ENCODE results near the gene ATP6V1C2. TPM values are rescaled to one million over a fixed set of nuclear protein-coding genes. Genes with fewer than 3 reads are reported as not detected.
A peak's percentile ranks its signal among the peaks of the same experiment; 100 is the strongest.

ATP6V1C2 gene
- polyA plus RNA-seq, 3 donors: 0.03 TPM; not detected in 2

DNA sequence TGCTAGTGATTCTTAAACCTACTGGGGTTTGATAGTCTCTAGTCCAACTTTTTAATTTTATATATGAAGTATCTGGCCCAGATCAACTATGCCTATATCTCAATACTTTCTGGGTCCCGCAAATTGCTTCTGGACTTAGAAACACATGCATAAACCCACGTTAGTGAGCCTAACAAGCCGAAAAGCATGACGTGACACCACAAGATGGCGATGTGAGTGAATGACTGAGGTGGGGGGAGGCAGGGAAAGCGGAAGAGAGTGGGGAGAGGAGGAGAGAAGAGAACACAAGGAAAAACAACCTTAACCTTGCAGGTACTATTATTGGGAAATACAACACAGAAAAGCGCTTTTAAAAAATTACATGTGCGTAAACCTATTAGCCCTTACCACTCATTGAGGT lies 77.4 kb downstream of the ATP6V1C2 start:
- Histone ChIP-seq H3K4me2 (replicated peaks; ENCODE audit: extremely low read depth, low read length, poor library complexity, severe bottlenecking) (no peak overlapping the region), H3K27me3 (ENCODE audit: control insufficient read depth in 2 of 2, insufficient read depth in 2 of 2, low read length in 2 of 2) (no peaks in the 10 kb centered on the region), H3K79me2 (ENCODE audit: insufficient read depth, low read length) (peaks cover 77% of the 10 kb centered on the region), H2AFZ (ENCODE audit: insufficient read depth, low read depth, low read length, poor library complexity, severe bottlenecking) (no peak overlapping the region), H3K4me1 (ENCODE audit: control insufficient read depth in 1 of 2, insufficient read depth in 2 of 2, low read length in 2 of 2) (no peaks in the 10 kb centered on the region), H3K36me3 (replicated peaks in 1 of 2; ENCODE audit: control insufficient read depth in 1 of 2, insufficient read depth in 2 of 2, low read length in 2 of 2) (peaks cover 46 to 91% of the 10 kb centered on the region in 2 donors), H4K20me1 (ENCODE audit: insufficient read depth, low read length) (peaks cover 73% of the 10 kb centered on the region), H3K9me3 (replicated peaks in 1 of 2; ENCODE audit: control insufficient read depth in 1 of 2, insufficient read depth in 1 of 2, low read length in 2 of 2) (no peaks in the 10 kb centered on the region), H3K9ac (ENCODE audit: insufficient read depth, low read length, poor library complexity, severe bottlenecking) (no peak overlapping the region), H3K27ac (ENCODE audit: low read depth in 1 of 2, low read length in 2 of 2) (no peak overlapping the region), H3K4me3 (replicated peaks in 1 of 3; ENCODE audit: low read depth in 2 of 3, low read length in 3 of 3) (no peak overlapping the region)
- peaks cover 2% of the 10 kb centered on the region for H3K4me1 Mint-ChIP-seq
- DNase-seq: no peak
- WGBS (ENCODE audit: insufficient coverage): 62% methylated on average over 3 of the region's 8 CpGs
- intact Hi-C loops (cut with micrococcal nuclease): no loop called here
- H3K36me3 Mint-ChIP-seq: peaks cover 60 to 80% of the 10 kb centered on the region in 2 donors
- H3K4me3 Mint-ChIP-seq: no peak overlapping the region
- H3K27ac Mint-ChIP-seq: peak overlapping the region in 1 of 7 donors; percentile 69
- TF ChIP-seq, protein P1, sequence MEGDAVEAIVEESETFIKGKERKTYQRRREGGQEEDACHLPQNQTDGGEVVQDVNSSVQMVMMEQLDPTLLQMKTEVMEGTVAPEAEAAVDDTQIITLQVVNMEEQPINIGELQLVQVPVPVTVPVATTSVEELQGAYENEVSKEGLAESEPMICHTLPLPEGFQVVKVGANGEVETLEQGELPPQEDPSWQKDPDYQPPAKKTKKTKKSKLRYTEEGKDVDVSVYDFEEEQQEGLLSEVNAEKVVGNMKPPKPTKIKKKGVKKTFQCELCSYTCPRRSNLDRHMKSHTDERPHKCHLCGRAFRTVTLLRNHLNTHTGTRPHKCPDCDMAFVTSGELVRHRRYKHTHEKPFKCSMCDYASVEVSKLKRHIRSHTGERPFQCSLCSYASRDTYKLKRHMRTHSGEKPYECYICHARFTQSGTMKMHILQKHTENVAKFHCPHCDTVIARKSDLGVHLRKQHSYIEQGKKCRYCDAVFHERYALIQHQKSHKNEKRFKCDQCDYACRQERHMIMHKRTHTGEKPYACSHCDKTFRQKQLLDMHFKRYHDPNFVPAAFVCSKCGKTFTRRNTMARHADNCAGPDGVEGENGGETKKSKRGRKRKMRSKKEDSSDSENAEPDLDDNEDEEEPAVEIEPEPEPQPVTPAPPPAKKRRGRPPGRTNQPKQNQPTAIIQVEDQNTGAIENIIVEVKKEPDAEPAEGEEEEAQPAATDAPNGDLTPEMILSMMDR (IDR thresholded peaks at IDR 0.05): no peak
- no peaks in the 10 kb centered on the region for H3K27me3 Mint-ChIP-seq (ENCODE audit: low read depth in 3 of 3)
- H3K9me3 Mint-ChIP-seq: no peaks in the 10 kb centered on the region

GRCh38 chr2:10800163-10800562 lies 78.7 kb downstream of the ATP6V1C2 start:
- 96% methylated on average over 3 of the region's 4 CpGs for WGBS (ENCODE audit: insufficient coverage)
- intact Hi-C loops (cut with micrococcal nuclease): no loop called here
- Histone ChIP-seq H3K9ac (ENCODE audit: insufficient read depth, low read length, poor library complexity, severe bottlenecking) (no peak overlapping the region), H3K79me2 (ENCODE audit: insufficient read depth, low read length) (peaks cover 81% of the 10 kb centered on the region), H2AFZ (ENCODE audit: insufficient read depth, low read depth, low read length, poor library complexity, severe bottlenecking) (no peak overlapping the region), H3K4me1 (ENCODE audit: control insufficient read depth in 1 of 2, insufficient read depth in 2 of 2, low read length in 2 of 2) (no peaks in the 10 kb centered on the region), H3K27me3 (ENCODE audit: control insufficient read depth in 2 of 2, insufficient read depth in 2 of 2, low read length in 2 of 2) (no peaks in the 10 kb centered on the region), H3K27ac (ENCODE audit: low read depth in 1 of 2, low read length in 2 of 2) (no peak overlapping the region), H3K4me2 (replicated peaks; ENCODE audit: extremely low read depth, low read length, poor library complexity, severe bottlenecking) (no peak overlapping the region), H3K4me3 (replicated peaks in 1 of 3; ENCODE audit: low read depth in 2 of 3, low read length in 3 of 3) (no peak overlapping the region), H3K9me3 (replicated peaks in 1 of 2; ENCODE audit: control insufficient read depth in 1 of 2, insufficient read depth in 1 of 2, low read length in 2 of 2) (no peaks in the 10 kb centered on the region), H3K36me3 (replicated peaks in 1 of 2; ENCODE audit: control insufficient read depth in 1 of 2, insufficient read depth in 2 of 2, low read length in 2 of 2) (peaks cover 39 to 78% of the 10 kb centered on the region in 2 donors), H4K20me1 (ENCODE audit: insufficient read depth, low read length) (peaks cover 73% of the 10 kb centered on the region)
- Mint-ChIP-seq H3K27ac (no peak overlapping the region), H3K9me3 (no peaks in the 10 kb centered on the region), H3K36me3 (peaks cover 51 to 66% of the 10 kb centered on the region in 2 donors), H3K27me3 (ENCODE audit: low read depth in 3 of 3) (no peaks in the 10 kb centered on the region), H3K4me3 (no peak overlapping the region), H3K4me1 (peaks cover 2% of the 10 kb centered on the region)
- DNase-seq: no peak
- TF ChIP-seq, protein P1 (IDR thresholded peaks at IDR 0.05): no peak

All from CD14-positive monocyte (primary cell).